Measurements from ENCODE around the gene ACTR1B. TPM values are rescaled to one million over a fixed set of nuclear protein-coding genes. Genes with fewer than 3 reads are reported as not detected.

Gene ACTR1B
- total and polyA plus RNA-seq, 2 of the 4 experiments (the other 2 are of a cell fraction) = 40.5 to 68.8 TPM

- Histone ChIP-seq H2BK15ac (ENCODE audit: low read depth, low read length) (no peak overlapping the region), H3K4me2 (ENCODE audit: low read depth, low read length) (no peak overlapping the region), H3K56ac (ENCODE audit: extremely low read depth, insufficient read depth, low read length) (no peak overlapping the region), H2BK20ac (ENCODE audit: low read depth, low read length) (no peak overlapping the region), H3K9ac (ENCODE audit: low read depth, low read length) (no peak overlapping the region), H4K5ac (ENCODE audit: low read depth, low read length) (no peak overlapping the region), H2AK9ac (replicated peaks; ENCODE audit: low read depth, low read length, poor library complexity) (no peak overlapping the region), H4K8ac (ENCODE audit: low read depth in 2 of 2, low read length in 2 of 2) (no peak overlapping the region), H3K27ac (ENCODE audit: insufficient read depth, low read length) (no peak overlapping the region), H3K9me1 (ENCODE audit: insufficient read depth, low read length) (no peaks in the 10 kb centered on the region), H2BK120ac (ENCODE audit: low read depth, low read length) (no peak overlapping the region), H3K9me3 (ENCODE audit: control insufficient read depth, insufficient read depth, low read length) (no peaks in the 10 kb centered on the region), H3K18ac (ENCODE audit: low read depth, low read length) (no peak overlapping the region), H3K36me3 (ENCODE audit: control insufficient read depth, insufficient read depth, low read length) (no peaks in the 10 kb centered on the region), H3K4me3 (ENCODE audit: insufficient read depth, low read depth, low read length) (no peak overlapping the region), H3K79me1 (ENCODE audit: low read depth in 1 of 2, low read length in 2 of 2) (no peaks in the 10 kb centered on the region), H4K20me1 (ENCODE audit: insufficient read depth, low read length) (no peaks in the 10 kb centered on the region), H2AFZ (replicated peaks; ENCODE audit: low read length, poor library complexity) (no peak overlapping the region), H3K23ac (ENCODE audit: low read depth, low read length) (no peak overlapping the region), H4K91ac (ENCODE audit: insufficient read depth, low read depth, low read length) (no peak overlapping the region), H3K27me3 (ENCODE audit: control insufficient read depth, insufficient read depth, low read length) (peaks cover 16% of the 10 kb centered on the region), H2BK5ac (ENCODE audit: low read depth, low read length, poor library complexity, severe bottlenecking) (no peak overlapping the region), H3K14ac (replicated peaks; ENCODE audit: low read depth, low read length) (no peak overlapping the region), H2AK5ac (ENCODE audit: low read depth, low read length) (no peak overlapping the region), H3K4ac (ENCODE audit: low read depth, low read length) (no peak overlapping the region), H3K4me1 (ENCODE audit: control insufficient read depth, insufficient read depth, low read length) (no peaks in the 10 kb centered on the region)
- WGBS, 2 experiments (ENCODE audit: extremely low coverage in 2 of 2, insufficient read length in 1 of 2) = 14% methylated on average over 5 of the region's 11 CpGs; no CpG with 5 or more reads in 1 of the 2 experiments
- intact Hi-C loops (cut with micrococcal nuclease) (loop anchor here (10.0 kb wide), 2 partner anchors 58 to 1128 kb away; no protein-coding TSS in a partner anchor), in situ Hi-C loops (cut with MboI; ENCODE audit: low sequenced_read_pairs) (loop anchor here (10.0 kb wide), 1 partner anchor 678 kb away; no protein-coding TSS in a partner anchor), dilution Hi-C loops (cut with HindIII; ENCODE audit: low sequenced_read_pairs, unreplicated experiment) (no loop called here)
- ATAC-seq (ENCODE audit: low read depth) (no peak), DNase-seq (no peak)
- no peak for TF ChIP-seq RAD21 (IDR thresholded peaks at IDR 0.05; ENCODE audit: low read length)
- TF ChIP-seq CTCF (conservative IDR thresholded peaks at IDR 0.05; ENCODE audit: low read depth, low read length) = no peak
- TF ChIP-seq POLR2A (IDR thresholded peaks at IDR 0.05; ENCODE audit: low read depth, low read length) = no peak
- no peak for TF ChIP-seq BHLHE40 (IDR thresholded peaks at IDR 0.05; ENCODE audit: low read depth, low read length)
- TF ChIP-seq ELK1 (IDR thresholded peaks at IDR 0.05; ENCODE audit: borderline replicate concordance, low read depth, low read length) = no peak
- TF ChIP-seq USF2 (IDR thresholded peaks at IDR 0.05; ENCODE audit: low read depth, low read length) = no peak
- TF ChIP-seq CEBPB (IDR thresholded peaks at IDR 0.05; ENCODE audit: low read depth, low read length) = no peak
- ChIA-PET CTCF (interaction anchor here (1.1 kb wide), 1 partner anchor 116 kb away, joined by 3 read pairs; no protein-coding TSS in a partner anchor), POLR2A (ENCODE audit: unreplicated experiment) (no interaction called here)
- BruUV-seq (replicated peaks) = no TSS peak
Observed at GRCh38 chr2:97706708-97707345, 43.0 kb upstream of the ACTR1B start.
